HepG2 (cell line): ENCODE data around the gene CLTCL1. TPM values are rescaled to one million over a fixed set of nuclear protein-coding genes. Genes with fewer than 3 reads are reported as not detected.

Experiments
- ATAC-seq: fragments of 200-7000 bp; cut with Tn5 transposase; 3 replicates; pipeline ENCODE4 v1.9.1; 2020; ENCODE audit warnings: mild to moderate bottlenecking, moderate library complexity
- BruUV-seq: library from RNA; stranded (reverse); fragments of 400-500 nt; replicated peaks from 2 replicates; lab custom pipeline; 2021; lab: Mats Ljungman, UMichigan
- CTCF ChIA-PET: fragments of 300-600 bp; formaldehyde crosslinking; extraction: SDS; loops from one replicate; lab custom pipeline; 2021; ENCODE audit warnings: low total read pairs, inconsistent platforms, low intra/inter-chr PET ratio; lab: Yijun Ruan, JAX
- POLR2A ChIA-PET: fragments of 350-600 bp; sonication (Branson Sonifier 250); formaldehyde crosslinking; loops from one replicate; lab custom pipeline; 2020; ENCODE audit warnings: antibody characterized with exemption, inconsistent platforms; lab: Yijun Ruan, JAX
- DNase-seq: peaks from one replicate; pipeline ENCODE4 v3.0.0-alpha.2; 2015; ENCODE audit warnings: low spot score
- FAIRE-seq: peaks from 3 replicates; lab custom pipeline; 2011; peaks lifted over from hg19 to GRCh38; lab: Jason Lieb, UNC
- H2AFZ ChIP-seq: one replicate; pipeline ENCODE4 v1.6.1; 2011; ENCODE audit warnings: low read length, inconsistent platforms
- H3K27ac ChIP-seq: fragments of 300-600 bp; 3 replicates; pipeline ENCODE4 v1.8.0; 2011; ENCODE audit warnings: mixed run types, mild to moderate bottlenecking, mixed read lengths, low read length, inconsistent platforms; ENCODE audit not compliant: insufficient read depth; ENCODE audit errors: extremely low read length
- H3K27me3 ChIP-seq, 2 experiments: fragments of 200-600 bp in 1 of 2; 2 replicates in 1 of 2; 3 replicates in 1 of 2; pipeline versions ENCODE4 v1.6.0 to v1.8.0; 2011; ENCODE audit warnings: low read length in 2 of 2, mild to moderate bottlenecking in 2 of 2, moderate library complexity in 2 of 2, inconsistent platforms in 1 of 2; ENCODE audit not compliant: insufficient read depth in 2 of 2, control insufficient read depth in 1 of 2
- H3K36me3 ChIP-seq, 2 experiments: fragments of 200-600 bp in 1 of 2; replicated peaks in 1 of 2; 2 replicates in 1 of 2; 3 replicates in 1 of 2; pipeline versions ENCODE4 v1.5.1 to v1.8.0; 2011; ENCODE audit warnings: low read length in 2 of 2, inconsistent platforms in 1 of 2; ENCODE audit not compliant: insufficient read depth in 2 of 2, control insufficient read depth in 1 of 2
- H3K4me1 ChIP-seq: 2 replicates; pipeline ENCODE4 v1.5.1; 2012; ENCODE audit warnings: low read length, inconsistent platforms; ENCODE audit not compliant: insufficient read depth
- H3K4me2 ChIP-seq: 2 replicates; pipeline ENCODE4 v1.6.0; 2011; ENCODE audit warnings: low read depth, low read length, inconsistent platforms
- H3K4me3 ChIP-seq, 3 experiments: fragments of 200-600 bp in 1 of 3; sonication (generic), shearing (Covaris generic) in 1 of 3; replicated peaks in 1 of 3; 2 replicates each; pipeline ENCODE4 v1.5.1; 2011 to 2016; ENCODE audit warnings: low read length in 3 of 3, inconsistent platforms in 2 of 3, low read depth in 2 of 3, mild to moderate bottlenecking in 2 of 3, control low read depth in 1 of 3, mixed read lengths in 1 of 3; ENCODE audit not compliant: insufficient read depth in 1 of 3
- H3K79me2 ChIP-seq: one replicate; pipeline ENCODE4 v1.6.1; 2011; ENCODE audit warnings: low read length, inconsistent platforms; ENCODE audit not compliant: insufficient read depth
- H3K9ac ChIP-seq: 2 replicates; pipeline ENCODE4 v1.6.0; 2011; ENCODE audit warnings: mild to moderate bottlenecking, low read depth, low read length, inconsistent platforms; ENCODE audit not compliant: insufficient read depth
- H3K9me3 ChIP-seq: 2 replicates; pipeline ENCODE4 v1.5.1; 2012; ENCODE audit warnings: mild to moderate bottlenecking, low read length
- H4K20me1 ChIP-seq: 2 replicates; pipeline ENCODE4 v1.6.0; 2011; ENCODE audit warnings: inconsistent platforms, mild to moderate bottlenecking, low read length, moderate library complexity; ENCODE audit not compliant: insufficient read depth
- ARNT ChIP-seq: fragments of 450-650 bp; IDR thresholded peaks from 2 replicates; pipeline ENCODE4 v1.6.1; 2017
- NCOA2 ChIP-seq: sonication (generic); formaldehyde crosslinking; IDR thresholded peaks from 2 replicates; pipeline ENCODE4 v1.8.0; 2022; ENCODE audit warnings: inconsistent platforms
- NFYB ChIP-seq: sonication (generic); formaldehyde crosslinking; IDR thresholded peaks from 2 replicates; pipeline ENCODE4 v1.4.0; 2020; ENCODE audit warnings: missing genetic modification reagents
- SALL1 ChIP-seq: sonication (generic); formaldehyde crosslinking; IDR thresholded peaks from 2 replicates; pipeline ENCODE4 v1.8.0; 2022; ENCODE audit warnings: mild to moderate bottlenecking, missing genetic modification reagents
- ZC3H13 ChIP-seq: sonication (generic); formaldehyde crosslinking; IDR thresholded peaks from 2 replicates; pipeline ENCODE4 v1.8.1; 2023; ENCODE audit warnings: mild to moderate bottlenecking, missing genetic modification reagents, moderate library complexity
- ZNF234 ChIP-seq: sonication (generic); formaldehyde crosslinking; conservative IDR thresholded peaks from 2 replicates; pipeline ENCODE4 v1.5.1; 2020; ENCODE audit warnings: mild to moderate bottlenecking, missing genetic modification reagents
- ZNF776 ChIP-seq: sonication (generic); formaldehyde crosslinking; IDR thresholded peaks from 2 replicates; pipeline ENCODE4 v1.4.0; 2020; ENCODE audit warnings: mild to moderate bottlenecking, missing genetic modification reagents
- ZNF883 ChIP-seq: sonication (generic); formaldehyde crosslinking; IDR thresholded peaks from 2 replicates; pipeline ENCODE4 v1.5.1; 2020; ENCODE audit warnings: mild to moderate bottlenecking, missing genetic modification reagents; ENCODE audit errors: not compliant biosample characterization
- ZNF891 ChIP-seq: sonication (generic); formaldehyde crosslinking; IDR thresholded peaks from 2 replicates; pipeline ENCODE4 v1.5.0; 2020; ENCODE audit warnings: mild to moderate bottlenecking, missing genetic modification reagents
- WGBS: methylation state at CpG from one replicate; pipeline ENCODE4 v1.1.6; 2017; ENCODE audit warnings: low lambda C conversion rate; 5-methylcytosine and 5-hydroxymethylcytosine counted together
- in situ Hi-C: cut with HindIII; loops from 2 replicates; pipeline ENCODE4 v1.10.0; 2017; ENCODE audit warnings: low pct_unique_long_range_greater_than_20kb; ENCODE audit not compliant: extremely low pct_ligation_motif_present
- intact Hi-C: fragments of 100-400 bp; cut with micrococcal nuclease; formaldehyde crosslinking; loops from one replicate; pipeline ENCODE4 v1.10.0; 2022; ENCODE audit not compliant: unreplicated experiment
- polyA plus RNA-seq, 8 experiments: library from polyadenylated mRNA; depleted of rRNA in 3 of 8; stranded (reverse) in 7 of 8; unstranded in 1 of 8; fragments of >200 nt; fragmentation: Illumina TruSeq in 4 of 8; extraction: Trizol in 4 of 8; gene quantifications; 2 replicates each; pipeline versions ENCODE4 v1.2.1 to v1.2.3, GENCODE V29; 2011 to 2016; ENCODE audit warnings: low read depth in 4 of 8, missing spikeins in 1 of 8, mixed read lengths in 1 of 8; ENCODE audit not compliant: insufficient read depth in 1 of 8
- total RNA-seq, 5 experiments: library from RNA; depleted of rRNA; stranded (reverse); fragments of >200 nt; fragmentation: Illumina TruSeq; extraction: Trizol; gene quantifications; 2 replicates each; pipeline ENCODE4 v1.2.3, GENCODE V29; 2016; ENCODE audit warnings: low read depth in 1 of 5
- TF ChIP-seq, protein P1 (sequence below): fragments of 450-650 bp; IDR thresholded peaks from 2 replicates; pipeline ENCODE4 v1.6.1; 2017; ENCODE audit warnings: mild to moderate bottlenecking
- TF ChIP-seq, protein P2 (sequence below): sonication (generic); formaldehyde crosslinking; IDR thresholded peaks from 2 replicates; pipeline ENCODE4 v1.8.0; 2023; ENCODE audit warnings: mild to moderate bottlenecking, missing genetic modification reagents
- TF ChIP-seq, protein P3 (sequence below): IDR thresholded peaks from 2 replicates; pipeline ENCODE4 v1.6.1; 2012; ENCODE audit warnings: inconsistent platforms
- TF ChIP-seq, protein P4 (sequence below): IDR thresholded peaks from 2 replicates; pipeline ENCODE4 v1.6.1; 2016; ENCODE audit warnings: missing compliant biosample characterization, missing genetic modification reagents, borderline replicate concordance
- TF ChIP-seq, protein P5 (sequence below): sonication (generic); formaldehyde crosslinking; IDR thresholded peaks from 2 replicates; pipeline ENCODE4 v1.8.1; 2023; ENCODE audit warnings: missing genetic modification reagents, inconsistent platforms, borderline replicate concordance
- TF ChIP-seq, protein P6 (sequence below): sonication (generic); formaldehyde crosslinking; IDR thresholded peaks from 2 replicates; pipeline ENCODE4 v1.9.0; 2022; ENCODE audit warnings: missing genetic modification reagents, mild to moderate bottlenecking, borderline replicate concordance

CLTCL1 gene
- total and polyA plus RNA-seq, 2 of the 13 experiments (the other 11 are each of a cell fraction or from before 2014, with no cell fraction given), result 8.1 to 10.9 TPM

DNA sequence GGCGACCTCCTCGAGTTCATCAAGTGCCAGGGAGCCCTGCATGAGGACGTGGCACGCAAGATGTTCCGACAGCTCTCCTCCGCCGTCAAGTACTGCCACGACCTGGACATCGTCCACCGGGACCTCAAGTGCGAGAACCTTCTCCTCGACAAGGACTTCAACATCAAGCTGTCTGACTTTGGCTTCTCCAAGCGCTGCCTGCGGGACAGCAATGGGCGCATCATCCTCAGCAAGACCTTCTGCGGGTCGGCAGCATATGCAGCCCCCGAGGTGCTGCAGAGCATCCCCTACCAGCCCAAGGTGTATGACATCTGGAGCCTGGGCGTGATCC lies 159.9 kb downstream of the CLTCL1 start:
- no peak for ATAC-seq

More for the DNA sequence above, 159.9 kb downstream of the CLTCL1 start:
- H3K79me2 ChIP-seq, result no peaks in the 10 kb centered on the region
- 92% methylated on average over 12 of the region's 19 CpGs for WGBS
- peaks cover 3% of the 10 kb centered on the region for H3K4me1 ChIP-seq
- DNase-seq (no peak), FAIRE-seq (no peak)
- H3K9me3 ChIP-seq, result no peaks in the 10 kb centered on the region
- H3K9ac ChIP-seq, result no peak overlapping the region
- no peak overlapping the region for H2AFZ ChIP-seq
- H3K27ac ChIP-seq, result no peak overlapping the region
- in situ Hi-C loops (no loop called here), intact Hi-C loops (no loop called here)
- H3K27me3 ChIP-seq, result peaks cover 2 to 22% of the 10 kb centered on the region in 2 experiments; a peak in 3 of 5 replicates
- no peak overlapping the region for H3K4me2 ChIP-seq
- BruUV-seq, result no TSS peak
- ChIA-PET POLR2A (no interaction called here), CTCF (no interaction called here)
- peaks cover 7 to 25% of the 10 kb centered on the region in 2 experiments; a peak in 4 of 5 replicates for H3K36me3 ChIP-seq
- TF ChIP-seq, protein P1, sequence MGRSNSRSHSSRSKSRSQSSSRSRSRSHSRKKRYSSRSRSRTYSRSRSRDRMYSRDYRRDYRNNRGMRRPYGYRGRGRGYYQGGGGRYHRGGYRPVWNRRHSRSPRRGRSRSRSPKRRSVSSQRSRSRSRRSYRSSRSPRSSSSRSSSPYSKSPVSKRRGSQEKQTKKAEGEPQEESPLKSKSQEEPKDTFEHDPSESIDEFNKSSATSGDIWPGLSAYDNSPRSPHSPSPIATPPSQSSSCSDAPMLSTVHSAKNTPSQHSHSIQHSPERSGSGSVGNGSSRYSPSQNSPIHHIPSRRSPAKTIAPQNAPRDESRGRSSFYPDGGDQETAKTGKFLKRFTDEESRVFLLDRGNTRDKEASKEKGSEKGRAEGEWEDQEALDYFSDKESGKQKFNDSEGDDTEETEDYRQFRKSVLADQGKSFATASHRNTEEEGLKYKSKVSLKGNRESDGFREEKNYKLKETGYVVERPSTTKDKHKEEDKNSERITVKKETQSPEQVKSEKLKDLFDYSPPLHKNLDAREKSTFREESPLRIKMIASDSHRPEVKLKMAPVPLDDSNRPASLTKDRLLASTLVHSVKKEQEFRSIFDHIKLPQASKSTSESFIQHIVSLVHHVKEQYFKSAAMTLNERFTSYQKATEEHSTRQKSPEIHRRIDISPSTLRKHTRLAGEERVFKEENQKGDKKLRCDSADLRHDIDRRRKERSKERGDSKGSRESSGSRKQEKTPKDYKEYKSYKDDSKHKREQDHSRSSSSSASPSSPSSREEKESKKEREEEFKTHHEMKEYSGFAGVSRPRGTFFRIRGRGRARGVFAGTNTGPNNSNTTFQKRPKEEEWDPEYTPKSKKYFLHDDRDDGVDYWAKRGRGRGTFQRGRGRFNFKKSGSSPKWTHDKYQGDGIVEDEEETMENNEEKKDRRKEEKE, result no peak
- TF ChIP-seq NFYB (CRISPR knock-in tag) (no peak), ZNF234 (no peak), SALL1 (CRISPR knock-in tag) (no peak), NCOA2 (CRISPR knock-in tag) (no peak), ZNF883 (CRISPR knock-in tag) (no peak), ARNT (no peak), ZNF776 (CRISPR knock-in tag) (no peak), ZC3H13 (no peak), ZNF891 (CRISPR knock-in tag) (no peak)
- TF ChIP-seq, protein P2, sequence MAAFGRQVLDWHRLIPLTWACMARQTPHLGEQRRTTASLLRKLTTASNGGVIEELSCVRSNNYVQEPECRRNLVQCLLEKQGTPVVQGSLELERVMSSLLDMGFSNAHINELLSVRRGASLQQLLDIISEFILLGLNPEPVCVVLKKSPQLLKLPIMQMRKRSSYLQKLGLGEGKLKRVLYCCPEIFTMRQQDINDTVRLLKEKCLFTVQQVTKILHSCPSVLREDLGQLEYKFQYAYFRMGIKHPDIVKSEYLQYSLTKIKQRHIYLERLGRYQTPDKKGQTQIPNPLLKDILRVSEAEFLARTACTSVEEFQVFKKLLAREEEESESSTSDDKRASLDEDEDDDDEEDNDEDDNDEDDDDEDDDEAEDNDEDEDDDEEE (CRISPR knock-in tag), result no peak
- TF ChIP-seq, protein P3, sequence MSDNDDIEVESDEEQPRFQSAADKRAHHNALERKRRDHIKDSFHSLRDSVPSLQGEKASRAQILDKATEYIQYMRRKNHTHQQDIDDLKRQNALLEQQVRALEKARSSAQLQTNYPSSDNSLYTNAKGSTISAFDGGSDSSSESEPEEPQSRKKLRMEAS, result no peak
- TF ChIP-seq, protein P4, sequence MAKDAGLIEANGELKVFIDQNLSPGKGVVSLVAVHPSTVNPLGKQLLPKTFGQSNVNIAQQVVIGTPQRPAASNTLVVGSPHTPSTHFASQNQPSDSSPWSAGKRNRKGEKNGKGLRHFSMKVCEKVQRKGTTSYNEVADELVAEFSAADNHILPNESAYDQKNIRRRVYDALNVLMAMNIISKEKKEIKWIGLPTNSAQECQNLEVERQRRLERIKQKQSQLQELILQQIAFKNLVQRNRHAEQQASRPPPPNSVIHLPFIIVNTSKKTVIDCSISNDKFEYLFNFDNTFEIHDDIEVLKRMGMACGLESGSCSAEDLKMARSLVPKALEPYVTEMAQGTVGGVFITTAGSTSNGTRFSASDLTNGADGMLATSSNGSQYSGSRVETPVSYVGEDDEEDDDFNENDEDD (CRISPR knock-in tag), result no peak
- TF ChIP-seq, protein P5, sequence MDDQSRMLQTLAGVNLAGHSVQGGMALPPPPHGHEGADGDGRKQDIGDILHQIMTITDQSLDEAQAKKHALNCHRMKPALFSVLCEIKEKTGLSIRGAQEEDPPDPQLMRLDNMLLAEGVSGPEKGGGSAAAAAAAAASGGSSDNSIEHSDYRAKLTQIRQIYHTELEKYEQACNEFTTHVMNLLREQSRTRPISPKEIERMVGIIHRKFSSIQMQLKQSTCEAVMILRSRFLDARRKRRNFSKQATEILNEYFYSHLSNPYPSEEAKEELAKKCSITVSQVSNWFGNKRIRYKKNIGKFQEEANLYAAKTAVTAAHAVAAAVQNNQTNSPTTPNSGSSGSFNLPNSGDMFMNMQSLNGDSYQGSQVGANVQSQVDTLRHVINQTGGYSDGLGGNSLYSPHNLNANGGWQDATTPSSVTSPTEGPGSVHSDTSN (CRISPR knock-in tag), result no peak
- TF ChIP-seq, protein P6, sequence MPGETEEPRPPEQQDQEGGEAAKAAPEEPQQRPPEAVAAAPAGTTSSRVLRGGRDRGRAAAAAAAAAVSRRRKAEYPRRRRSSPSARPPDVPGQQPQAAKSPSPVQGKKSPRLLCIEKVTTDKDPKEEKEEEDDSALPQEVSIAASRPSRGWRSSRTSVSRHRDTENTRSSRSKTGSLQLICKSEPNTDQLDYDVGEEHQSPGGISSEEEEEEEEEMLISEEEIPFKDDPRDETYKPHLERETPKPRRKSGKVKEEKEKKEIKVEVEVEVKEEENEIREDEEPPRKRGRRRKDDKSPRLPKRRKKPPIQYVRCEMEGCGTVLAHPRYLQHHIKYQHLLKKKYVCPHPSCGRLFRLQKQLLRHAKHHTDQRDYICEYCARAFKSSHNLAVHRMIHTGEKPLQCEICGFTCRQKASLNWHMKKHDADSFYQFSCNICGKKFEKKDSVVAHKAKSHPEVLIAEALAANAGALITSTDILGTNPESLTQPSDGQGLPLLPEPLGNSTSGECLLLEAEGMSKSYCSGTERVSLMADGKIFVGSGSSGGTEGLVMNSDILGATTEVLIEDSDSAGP (CRISPR knock-in tag), result no peak
- no peaks in the 10 kb centered on the region for H4K20me1 ChIP-seq
- H3K4me3 ChIP-seq, result no peak overlapping the region
